ENCODE data around the gene NOTCH4.

Gene NOTCH4

GRCh38 chr6:32183483-32184083, 40.3 kb downstream of the NOTCH4 start:
- TF ChIP-seq, protein P1, sequence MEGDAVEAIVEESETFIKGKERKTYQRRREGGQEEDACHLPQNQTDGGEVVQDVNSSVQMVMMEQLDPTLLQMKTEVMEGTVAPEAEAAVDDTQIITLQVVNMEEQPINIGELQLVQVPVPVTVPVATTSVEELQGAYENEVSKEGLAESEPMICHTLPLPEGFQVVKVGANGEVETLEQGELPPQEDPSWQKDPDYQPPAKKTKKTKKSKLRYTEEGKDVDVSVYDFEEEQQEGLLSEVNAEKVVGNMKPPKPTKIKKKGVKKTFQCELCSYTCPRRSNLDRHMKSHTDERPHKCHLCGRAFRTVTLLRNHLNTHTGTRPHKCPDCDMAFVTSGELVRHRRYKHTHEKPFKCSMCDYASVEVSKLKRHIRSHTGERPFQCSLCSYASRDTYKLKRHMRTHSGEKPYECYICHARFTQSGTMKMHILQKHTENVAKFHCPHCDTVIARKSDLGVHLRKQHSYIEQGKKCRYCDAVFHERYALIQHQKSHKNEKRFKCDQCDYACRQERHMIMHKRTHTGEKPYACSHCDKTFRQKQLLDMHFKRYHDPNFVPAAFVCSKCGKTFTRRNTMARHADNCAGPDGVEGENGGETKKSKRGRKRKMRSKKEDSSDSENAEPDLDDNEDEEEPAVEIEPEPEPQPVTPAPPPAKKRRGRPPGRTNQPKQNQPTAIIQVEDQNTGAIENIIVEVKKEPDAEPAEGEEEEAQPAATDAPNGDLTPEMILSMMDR (IDR thresholded peaks at IDR 0.05; ENCODE audit: insufficient read depth, low read depth, low read length, missing control alignments): no peak
- H3K4me3 ChIP-seq (ENCODE audit: low read depth, low read length): no peak overlapping the region
- DNase-seq (ENCODE audit: low read depth): no peak

DNA sequence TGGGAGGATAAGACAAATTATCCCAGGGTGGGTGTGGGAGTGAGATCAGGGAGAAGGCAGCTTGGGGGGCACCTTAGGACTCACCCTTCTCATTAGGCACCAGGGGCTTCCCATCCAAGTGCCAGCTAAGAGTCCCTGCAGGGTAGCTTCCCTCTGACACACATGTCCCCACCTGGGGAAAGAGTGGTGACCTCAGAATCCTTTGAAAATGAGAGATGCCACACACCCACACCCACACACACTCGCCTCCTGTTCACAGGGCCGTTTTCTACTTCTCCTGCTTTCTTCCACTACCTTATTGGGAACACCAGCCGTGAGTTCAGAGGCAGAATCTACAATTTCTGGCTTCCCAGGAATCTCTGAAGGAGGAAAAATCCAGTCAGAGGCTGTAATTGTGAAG, 40.8 kb downstream of the NOTCH4 start:
- no peak for DNase-seq (ENCODE audit: low read depth)
- TF ChIP-seq, protein P1 (IDR thresholded peaks at IDR 0.05; ENCODE audit: insufficient read depth, low read depth, low read length, missing control alignments): no peak
- no peak overlapping the region for H3K4me3 ChIP-seq (ENCODE audit: low read depth, low read length)

DNA sequence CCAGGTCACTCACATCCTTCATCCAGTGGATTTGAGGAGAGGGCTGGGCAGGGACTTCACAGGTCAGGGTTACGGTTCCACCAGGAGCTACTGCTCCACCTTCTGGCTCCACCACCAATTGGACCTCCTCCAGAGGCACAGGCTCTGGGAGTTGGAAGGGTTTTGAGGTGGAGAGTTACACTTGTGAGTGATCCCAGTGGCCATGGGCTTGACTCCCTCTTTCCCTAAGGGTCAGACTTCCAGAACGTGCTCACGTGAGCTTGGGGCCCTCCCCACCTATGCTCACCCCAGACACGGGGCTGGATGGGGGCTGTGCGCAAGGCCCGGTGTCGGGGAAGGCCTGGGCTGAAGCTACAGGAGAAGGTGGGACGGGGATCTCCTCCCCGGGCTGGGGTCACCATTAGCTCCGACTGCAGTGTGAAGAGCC, 41.3 kb downstream of the NOTCH4 start:
- TF ChIP-seq, protein P1 (IDR thresholded peaks at IDR 0.05; ENCODE audit: insufficient read depth, low read depth, low read length, missing control alignments): no peak
- DNase-seq (ENCODE audit: low read depth): no peak
- no peak overlapping the region for H3K4me3 ChIP-seq (ENCODE audit: low read depth, low read length)

GRCh38 chr6:32181915-32182529, 41.8 kb downstream of the NOTCH4 start:
- no peak for DNase-seq (ENCODE audit: low read depth)
- TF ChIP-seq, protein P1 (IDR thresholded peaks at IDR 0.05; ENCODE audit: insufficient read depth, low read depth, low read length, missing control alignments): no peak

DNA sequence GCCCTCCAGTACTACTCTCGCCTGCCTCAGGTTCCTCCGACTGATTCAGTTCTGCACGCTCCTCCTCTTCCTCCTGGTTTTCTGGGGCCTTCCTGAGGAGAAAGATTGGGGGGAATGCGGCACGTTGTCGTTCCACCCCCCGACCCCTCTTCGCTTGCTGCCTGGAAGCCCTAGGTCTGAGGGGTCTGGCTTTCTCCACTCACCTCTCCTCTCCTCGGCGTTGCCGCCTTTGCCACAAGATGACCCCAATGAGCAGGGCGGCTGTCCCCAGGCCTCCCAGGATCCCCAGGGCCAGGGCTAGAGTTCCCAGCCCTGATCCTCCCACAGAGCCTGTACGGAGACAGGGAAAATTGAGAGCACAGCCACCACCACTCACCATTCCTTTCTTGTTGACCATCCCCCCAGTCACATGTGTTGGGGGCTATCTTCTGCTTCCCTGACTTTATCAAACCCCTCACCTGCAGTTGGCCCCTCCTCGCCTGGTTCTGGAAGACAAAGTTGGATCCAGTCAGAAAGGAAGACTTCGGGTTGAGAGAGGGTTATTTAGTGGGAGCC, 42.6 kb downstream of the NOTCH4 start:
- no peak overlapping the region for H3K4me3 ChIP-seq (ENCODE audit: low read depth, low read length)
- no peak for DNase-seq (ENCODE audit: low read depth)
- TF ChIP-seq, protein P1 (IDR thresholded peaks at IDR 0.05; ENCODE audit: insufficient read depth, low read depth, low read length, missing control alignments): no peak

More at GRCh38 chr6:32181915-32182529, 41.8 kb downstream of the NOTCH4 start:
- no peak overlapping the region for H3K4me3 ChIP-seq (ENCODE audit: low read depth, low read length)

DNA sequence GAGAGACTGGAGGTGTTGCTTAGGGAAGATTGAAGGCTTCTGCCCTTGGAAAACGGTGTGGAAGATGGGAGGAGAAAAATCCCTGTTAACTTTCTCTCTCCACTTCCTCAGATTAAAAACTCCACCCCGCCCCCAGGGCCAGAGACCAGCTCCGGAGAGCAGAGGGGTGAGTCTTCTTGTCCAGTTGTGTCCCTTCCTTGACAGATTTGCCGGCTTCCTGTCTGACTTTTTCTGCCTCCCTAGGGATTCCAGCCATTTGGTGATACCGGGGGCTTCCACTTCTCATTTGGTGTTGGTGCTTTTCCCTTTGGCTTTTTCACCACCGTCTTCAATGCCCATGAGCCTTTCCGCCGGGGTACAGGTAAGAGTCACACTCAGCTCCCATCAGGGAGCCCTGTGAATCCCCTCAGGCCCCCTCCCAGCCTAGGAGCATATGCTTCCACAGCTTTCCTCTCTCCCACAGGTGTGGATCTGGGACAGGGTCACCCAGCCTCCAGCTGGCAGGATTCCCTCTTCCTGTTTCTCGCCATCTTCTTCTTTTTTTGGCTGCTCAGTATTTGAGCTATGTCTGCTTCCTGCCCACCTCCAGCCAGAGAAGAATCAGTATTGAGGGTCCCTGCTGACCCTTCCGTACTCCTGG, 44.0 kb downstream of the NOTCH4 start:
- TF ChIP-seq, protein P1 (IDR thresholded peaks at IDR 0.05; ENCODE audit: insufficient read depth, low read depth, low read length, missing control alignments): no peak
- no peak for DNase-seq (ENCODE audit: low read depth)
- peak overlapping the region; percentile 92; the same call in 1 of the 2 replicates for H3K4me3 ChIP-seq (ENCODE audit: low read depth, low read length)

Measured in GM12865 (cell line).